Neutrophil (primary cell): ENCODE results near the gene GHRHR.

Experiments
- H3K27ac ChIP-seq: fragments of 200-600 bp; sonication (generic); 2 replicates; pipeline ENCODE4 v1.5.1; 2016; ENCODE audit warnings: mild to moderate bottlenecking, moderate library complexity
- H3K27me3 ChIP-seq: fragments of 200-600 bp; sonication (generic); 2 replicates; pipeline ENCODE4 v1.6.0; 2016; ENCODE audit warnings: mild to moderate bottlenecking
- H3K36me3 ChIP-seq: fragments of 200-600 bp; sonication (generic); 2 replicates; pipeline ENCODE4 v1.5.1; 2017
- H3K4me1 ChIP-seq, 2 experiments: fragments of 200-600 bp in 1 of 2; sonication (generic) in 1 of 2; 1 replicate in 1 of 2; 2 replicates in 1 of 2; pipeline versions ENCODE4 v1.5.1 to v1.6.1; 2013 to 2016; ENCODE audit warnings: low read depth in 1 of 2, low read length in 1 of 2, mild to moderate bottlenecking in 1 of 2, moderate library complexity in 1 of 2; ENCODE audit not compliant: control insufficient read depth in 1 of 2, insufficient read depth in 1 of 2
- H3K4me3 ChIP-seq, 2 experiments: fragments of 200-600 bp in 1 of 2; sonication (generic) in 1 of 2; 1 replicate in 1 of 2; 2 replicates in 1 of 2; pipeline ENCODE4 v1.5.1; 2013 to 2016; ENCODE audit warnings: low read depth in 1 of 2, low read length in 1 of 2, mild to moderate bottlenecking in 1 of 2, moderate library complexity in 1 of 2
- H3K9me3 ChIP-seq: fragments of 200-600 bp; sonication (generic); 2 replicates; pipeline ENCODE4 v1.5.1; 2016
- TF ChIP-seq, protein P1 (sequence below): fragments of 200-600 bp; sonication (generic); IDR thresholded peaks from 2 replicates; pipeline ENCODE4 v1.5.1; 2016; ENCODE audit warnings: antibody characterized with exemption

The GHRHR gene

DNA sequence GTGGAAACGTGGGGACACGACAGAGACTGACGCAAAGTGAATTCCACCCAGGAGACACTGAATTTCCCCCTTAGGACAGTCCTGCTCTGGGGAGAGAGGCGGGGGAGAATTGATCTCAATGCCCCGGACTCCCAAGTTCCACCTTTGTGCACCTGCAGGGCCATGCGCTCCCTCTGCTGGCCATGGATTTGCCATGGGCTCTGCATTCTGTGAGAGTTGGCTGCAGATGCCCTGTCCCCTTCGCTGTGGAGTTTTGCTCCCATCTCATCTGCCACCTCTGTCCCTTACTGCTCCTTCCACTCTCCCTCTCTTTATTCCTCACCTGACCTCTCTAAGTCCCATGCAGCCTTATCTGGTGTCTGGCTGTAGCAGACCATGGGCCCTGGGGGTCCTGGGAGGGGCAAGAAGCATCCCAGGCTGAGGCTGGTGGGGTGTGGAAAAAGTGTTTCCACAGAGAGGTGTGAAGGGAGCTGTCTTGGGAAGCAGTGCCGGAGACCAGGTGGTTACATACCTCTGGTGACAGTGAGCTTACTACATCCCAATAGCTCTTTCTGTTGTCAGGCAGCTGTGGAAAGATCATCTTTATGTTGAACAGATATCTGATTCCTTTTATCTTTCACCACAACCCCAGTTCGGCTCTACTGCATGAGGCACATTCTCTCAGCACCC, 14.3 kb downstream of the GHRHR start:
- H3K27me3 ChIP-seq: peaks cover 3% of the 10 kb centered on the region
- H3K27ac ChIP-seq: no peak overlapping the region
- no peaks in the 10 kb centered on the region for H3K36me3 ChIP-seq
- TF ChIP-seq, protein P1, sequence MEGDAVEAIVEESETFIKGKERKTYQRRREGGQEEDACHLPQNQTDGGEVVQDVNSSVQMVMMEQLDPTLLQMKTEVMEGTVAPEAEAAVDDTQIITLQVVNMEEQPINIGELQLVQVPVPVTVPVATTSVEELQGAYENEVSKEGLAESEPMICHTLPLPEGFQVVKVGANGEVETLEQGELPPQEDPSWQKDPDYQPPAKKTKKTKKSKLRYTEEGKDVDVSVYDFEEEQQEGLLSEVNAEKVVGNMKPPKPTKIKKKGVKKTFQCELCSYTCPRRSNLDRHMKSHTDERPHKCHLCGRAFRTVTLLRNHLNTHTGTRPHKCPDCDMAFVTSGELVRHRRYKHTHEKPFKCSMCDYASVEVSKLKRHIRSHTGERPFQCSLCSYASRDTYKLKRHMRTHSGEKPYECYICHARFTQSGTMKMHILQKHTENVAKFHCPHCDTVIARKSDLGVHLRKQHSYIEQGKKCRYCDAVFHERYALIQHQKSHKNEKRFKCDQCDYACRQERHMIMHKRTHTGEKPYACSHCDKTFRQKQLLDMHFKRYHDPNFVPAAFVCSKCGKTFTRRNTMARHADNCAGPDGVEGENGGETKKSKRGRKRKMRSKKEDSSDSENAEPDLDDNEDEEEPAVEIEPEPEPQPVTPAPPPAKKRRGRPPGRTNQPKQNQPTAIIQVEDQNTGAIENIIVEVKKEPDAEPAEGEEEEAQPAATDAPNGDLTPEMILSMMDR: no peak
- H3K9me3 ChIP-seq: no peaks in the 10 kb centered on the region
- H3K4me3 ChIP-seq: no peak overlapping the region
- H3K4me1 ChIP-seq: no peaks in the 10 kb centered on the region

DNA sequence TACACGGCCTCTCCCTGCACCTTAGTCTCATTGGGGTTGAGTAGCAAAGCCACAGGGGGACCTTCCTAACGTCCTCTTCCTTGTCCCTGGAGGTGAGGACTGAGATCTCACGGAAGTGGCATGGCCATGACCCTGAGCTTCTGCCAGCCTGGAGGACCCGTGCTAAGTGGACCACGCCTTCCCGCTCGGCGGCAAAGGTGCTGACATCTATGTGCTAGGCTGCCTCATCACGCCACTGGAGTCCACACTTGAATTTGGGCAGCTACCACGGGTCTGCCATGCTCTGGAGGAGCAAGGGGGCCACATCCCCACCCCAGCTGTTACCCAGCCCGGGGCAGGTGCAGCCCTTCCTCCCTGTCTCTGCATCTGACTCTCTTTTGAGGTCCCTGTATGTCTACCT, 15.3 kb downstream of the GHRHR start:
- peaks cover 9% of the 10 kb centered on the region for H3K27me3 ChIP-seq
- TF ChIP-seq, protein P1: no peak
- no peaks in the 10 kb centered on the region for H3K36me3 ChIP-seq

DNA sequence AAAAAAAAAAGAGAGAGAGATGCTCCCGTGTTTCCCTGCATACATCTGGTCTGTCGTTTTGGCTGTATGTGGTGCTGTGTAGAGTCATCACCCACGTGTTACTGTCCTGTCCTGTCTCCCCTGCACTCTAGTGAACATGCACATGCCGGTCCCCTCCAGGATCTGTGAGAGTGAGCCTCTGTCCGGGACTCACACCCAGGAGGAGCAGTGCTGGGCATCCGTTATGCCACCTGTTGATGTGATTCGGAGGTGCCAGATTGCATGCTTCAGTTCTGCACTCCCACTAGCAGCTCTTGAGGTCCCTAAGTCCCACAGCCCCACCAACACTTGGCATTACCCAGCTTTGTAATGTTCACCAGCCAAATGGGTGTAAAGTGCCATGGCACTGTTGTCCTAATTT, 16.4 kb downstream of the GHRHR start:
- Histone ChIP-seq H3K27me3 (peaks cover 21% of the 10 kb centered on the region), H3K4me3 (no peak overlapping the region), H3K9me3 (no peaks in the 10 kb centered on the region), H3K27ac (no peak overlapping the region), H3K36me3 (no peaks in the 10 kb centered on the region), H3K4me1 (no peaks in the 10 kb centered on the region)
- TF ChIP-seq, protein P1: no peak

More for the DNA sequence above, 15.3 kb downstream of the GHRHR start:
- H3K4me1 ChIP-seq: no peaks in the 10 kb centered on the region
- no peak overlapping the region for H3K27ac ChIP-seq
- H3K4me3 ChIP-seq: no peak overlapping the region
- no peaks in the 10 kb centered on the region for H3K9me3 ChIP-seq

DNA sequence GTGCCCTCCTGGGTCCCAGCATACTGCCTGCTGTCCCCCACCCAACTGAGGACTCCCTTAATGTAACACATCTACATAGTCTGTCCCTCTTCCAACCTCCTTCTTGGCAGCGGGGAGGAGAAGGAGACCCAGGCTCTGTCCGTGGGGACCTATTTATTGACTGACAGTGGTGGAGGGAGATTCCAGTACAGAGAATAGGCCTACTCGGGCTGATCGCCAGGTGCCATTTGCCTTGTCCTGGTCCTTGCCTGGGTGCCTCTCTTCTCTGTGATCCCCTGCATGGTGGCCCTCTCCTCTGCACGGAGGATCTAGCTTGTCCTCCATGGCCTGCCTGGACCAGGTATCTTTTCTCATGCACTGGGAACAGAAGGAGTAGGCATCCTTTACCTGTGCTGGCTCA, 17.0 kb downstream of the GHRHR start:
- H3K27ac ChIP-seq: no peak overlapping the region

DNA sequence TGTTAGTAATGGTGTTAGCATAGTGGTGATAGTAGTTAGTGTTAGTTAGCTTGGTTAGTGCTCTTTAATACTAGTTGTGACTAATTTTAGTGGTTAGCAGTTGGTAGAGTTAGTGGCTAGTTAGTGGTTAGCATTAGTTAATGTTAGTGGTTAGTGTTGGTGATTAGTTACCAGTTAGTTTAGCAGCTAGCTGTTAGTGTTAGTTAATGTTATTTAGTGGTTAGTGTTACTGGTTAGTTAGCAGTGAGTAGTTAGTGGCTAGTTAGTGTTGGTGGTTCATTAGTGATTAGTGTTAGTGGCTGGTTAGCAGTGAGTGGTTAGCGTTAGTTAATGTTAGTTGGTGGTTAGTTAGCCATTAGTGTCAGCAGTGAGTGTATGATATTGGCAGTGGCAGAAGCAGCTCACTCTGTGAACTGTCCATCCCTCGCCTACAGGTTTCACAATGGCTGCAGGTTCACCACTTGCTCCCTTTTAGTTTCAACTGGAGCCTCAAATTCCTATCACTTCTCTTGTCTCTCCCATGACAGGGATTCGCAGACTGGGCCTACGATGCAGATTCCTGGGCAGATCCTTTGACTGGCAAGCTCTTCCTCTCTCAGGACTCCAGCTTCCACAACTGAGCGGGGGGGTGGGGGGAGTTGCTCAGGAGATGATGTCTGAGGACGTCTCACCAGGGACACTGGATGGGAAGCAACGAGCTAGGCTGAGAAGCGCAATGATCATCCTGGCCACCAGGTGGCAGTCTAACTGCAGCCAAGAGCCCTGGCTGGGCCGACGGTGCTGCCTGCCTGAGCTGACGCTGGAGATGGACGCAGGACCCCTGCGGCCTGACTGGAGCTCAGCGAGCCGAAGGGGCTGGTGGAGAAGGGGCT, 19.5 kb downstream of the GHRHR start:
- H3K9me3 ChIP-seq: no peaks in the 10 kb centered on the region
- no peak overlapping the region for H3K27ac ChIP-seq
- H3K27me3 ChIP-seq: peaks cover 45% of the 10 kb centered on the region
- TF ChIP-seq, protein P1: peak; percentile 77
- H3K4me1 ChIP-seq: no peaks in the 10 kb centered on the region
- no peak overlapping the region for H3K4me3 ChIP-seq
- no peaks in the 10 kb centered on the region for H3K36me3 ChIP-seq

More for the DNA sequence above, 17.0 kb downstream of the GHRHR start:
- TF ChIP-seq, protein P1: no peak
- Histone ChIP-seq H3K4me3 (no peak overlapping the region), H3K4me1 (no peaks in the 10 kb centered on the region), H3K27me3 (peaks cover 26% of the 10 kb centered on the region), H3K36me3 (no peaks in the 10 kb centered on the region), H3K9me3 (no peaks in the 10 kb centered on the region)
